Esophagus squamous epithelium (tissue), 4 donors: ENCODE results near the gene CD48.

ENCODE experiments used
- POLR2A ChIP-seq, 4 donors: fragments of 450-650 bp; IDR thresholded peaks; one replicate each; pipeline ENCODE4 v1.6.1; 2017; ENCODE audit warnings: antibody characterized with exemption in 4 of 4, mild to moderate bottlenecking in 4 of 4, moderate library complexity in 3 of 4
- TF ChIP-seq, protein P1 (sequence below), 6 experiments: fragments of 450-650 bp in 4 of 6; fragments of 200-600 bp in 2 of 6; sonication (generic) in 2 of 6; IDR thresholded peaks; one replicate each; pipeline ENCODE4 v1.5.1; 2016 to 2019; ENCODE audit warnings: antibody characterized with exemption in 6 of 6, mild to moderate bottlenecking in 4 of 6, moderate library complexity in 4 of 6

- TF ChIP-seq POLR2A (IDR thresholded peaks at IDR 0.05) = no peak
- TF ChIP-seq, protein P1, sequence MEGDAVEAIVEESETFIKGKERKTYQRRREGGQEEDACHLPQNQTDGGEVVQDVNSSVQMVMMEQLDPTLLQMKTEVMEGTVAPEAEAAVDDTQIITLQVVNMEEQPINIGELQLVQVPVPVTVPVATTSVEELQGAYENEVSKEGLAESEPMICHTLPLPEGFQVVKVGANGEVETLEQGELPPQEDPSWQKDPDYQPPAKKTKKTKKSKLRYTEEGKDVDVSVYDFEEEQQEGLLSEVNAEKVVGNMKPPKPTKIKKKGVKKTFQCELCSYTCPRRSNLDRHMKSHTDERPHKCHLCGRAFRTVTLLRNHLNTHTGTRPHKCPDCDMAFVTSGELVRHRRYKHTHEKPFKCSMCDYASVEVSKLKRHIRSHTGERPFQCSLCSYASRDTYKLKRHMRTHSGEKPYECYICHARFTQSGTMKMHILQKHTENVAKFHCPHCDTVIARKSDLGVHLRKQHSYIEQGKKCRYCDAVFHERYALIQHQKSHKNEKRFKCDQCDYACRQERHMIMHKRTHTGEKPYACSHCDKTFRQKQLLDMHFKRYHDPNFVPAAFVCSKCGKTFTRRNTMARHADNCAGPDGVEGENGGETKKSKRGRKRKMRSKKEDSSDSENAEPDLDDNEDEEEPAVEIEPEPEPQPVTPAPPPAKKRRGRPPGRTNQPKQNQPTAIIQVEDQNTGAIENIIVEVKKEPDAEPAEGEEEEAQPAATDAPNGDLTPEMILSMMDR (IDR thresholded peaks at IDR 0.05) = no peak
Measured at GRCh38 chr1:160752924-160753323, 41.3 kb upstream of the CD48 start.
